ENCODE data around the gene TUBA1C. TPM values are rescaled to one million over a fixed set of nuclear protein-coding genes. Genes with fewer than 3 reads are reported as not detected.
A peak's percentile ranks its signal among the peaks of the same experiment; 100 is the strongest.

TUBA1C gene
- total RNA-seq, 2 donors from 2014 or later = 81.9 to 85.6 TPM

DNA sequence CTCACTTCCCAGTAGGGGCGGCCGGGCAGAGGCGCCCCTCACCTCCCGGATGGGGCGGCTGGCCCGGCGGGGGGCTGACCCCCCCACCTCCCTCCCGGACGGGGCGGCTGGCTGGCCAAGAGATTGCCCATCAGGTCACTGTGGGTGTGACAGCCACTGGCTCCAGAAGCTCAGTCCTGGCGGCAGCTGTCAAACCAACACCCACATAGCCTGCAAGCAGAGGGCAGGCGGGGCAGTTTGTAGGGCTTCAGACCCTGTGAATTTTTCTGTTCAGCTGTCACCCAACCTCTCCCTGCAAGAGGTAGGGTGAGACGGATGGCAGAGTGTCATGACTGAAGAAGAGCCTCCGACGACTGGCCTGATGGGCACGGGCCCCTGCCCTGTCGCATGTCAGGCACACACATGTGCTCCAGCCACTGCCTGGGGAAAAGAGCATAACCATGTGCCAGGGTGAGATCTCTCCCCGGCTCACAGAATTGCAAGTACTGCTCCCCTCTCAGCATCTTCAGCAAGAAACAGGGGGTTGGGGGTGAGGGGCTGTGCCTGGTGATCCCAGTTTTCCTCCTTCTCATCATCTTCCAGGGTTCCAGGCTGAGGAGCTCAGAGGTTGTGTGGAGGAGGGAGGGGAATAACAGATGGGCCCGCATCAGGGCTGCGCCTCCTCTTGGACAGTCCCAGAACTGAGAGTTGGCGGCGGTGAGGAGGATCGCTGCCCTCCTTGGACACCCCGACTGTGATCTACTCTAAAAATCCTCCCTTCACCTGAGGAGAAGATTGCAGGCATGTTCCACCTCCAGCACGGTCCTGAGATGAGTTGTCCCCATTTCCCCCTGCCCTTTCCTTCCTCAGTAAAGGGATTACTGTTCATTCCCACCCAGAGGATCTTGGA lies 18.9 kb downstream of the TUBA1C start:
- H3K4me1 ChIP-seq (replicated peaks) = no peaks in the 10 kb centered on the region
- DNase-seq (ENCODE audit: low spot score) = no peak
- no peak overlapping the region for H3K27ac ChIP-seq
- no peaks in the 10 kb centered on the region for H3K27me3 ChIP-seq (replicated peaks; ENCODE audit: insufficient read depth)
- H3K9me3 ChIP-seq = no peaks in the 10 kb centered on the region
- no peaks in the 10 kb centered on the region for H3K36me3 ChIP-seq
- intact Hi-C loops (cut with DNase I) = no loop called here
- TF ChIP-seq POLR2AphosphoS5 (IDR thresholded peaks at IDR 0.05) (no peak), POLR2A (IDR thresholded peaks at IDR 0.05) (no peak)
- TF ChIP-seq, protein P1, sequence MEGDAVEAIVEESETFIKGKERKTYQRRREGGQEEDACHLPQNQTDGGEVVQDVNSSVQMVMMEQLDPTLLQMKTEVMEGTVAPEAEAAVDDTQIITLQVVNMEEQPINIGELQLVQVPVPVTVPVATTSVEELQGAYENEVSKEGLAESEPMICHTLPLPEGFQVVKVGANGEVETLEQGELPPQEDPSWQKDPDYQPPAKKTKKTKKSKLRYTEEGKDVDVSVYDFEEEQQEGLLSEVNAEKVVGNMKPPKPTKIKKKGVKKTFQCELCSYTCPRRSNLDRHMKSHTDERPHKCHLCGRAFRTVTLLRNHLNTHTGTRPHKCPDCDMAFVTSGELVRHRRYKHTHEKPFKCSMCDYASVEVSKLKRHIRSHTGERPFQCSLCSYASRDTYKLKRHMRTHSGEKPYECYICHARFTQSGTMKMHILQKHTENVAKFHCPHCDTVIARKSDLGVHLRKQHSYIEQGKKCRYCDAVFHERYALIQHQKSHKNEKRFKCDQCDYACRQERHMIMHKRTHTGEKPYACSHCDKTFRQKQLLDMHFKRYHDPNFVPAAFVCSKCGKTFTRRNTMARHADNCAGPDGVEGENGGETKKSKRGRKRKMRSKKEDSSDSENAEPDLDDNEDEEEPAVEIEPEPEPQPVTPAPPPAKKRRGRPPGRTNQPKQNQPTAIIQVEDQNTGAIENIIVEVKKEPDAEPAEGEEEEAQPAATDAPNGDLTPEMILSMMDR (IDR thresholded peaks at IDR 0.05) = no peak
- H3K4me3 ChIP-seq = no peak overlapping the region
- WGBS = 89% methylated on average over 19 of the region's 25 CpGs

DNA sequence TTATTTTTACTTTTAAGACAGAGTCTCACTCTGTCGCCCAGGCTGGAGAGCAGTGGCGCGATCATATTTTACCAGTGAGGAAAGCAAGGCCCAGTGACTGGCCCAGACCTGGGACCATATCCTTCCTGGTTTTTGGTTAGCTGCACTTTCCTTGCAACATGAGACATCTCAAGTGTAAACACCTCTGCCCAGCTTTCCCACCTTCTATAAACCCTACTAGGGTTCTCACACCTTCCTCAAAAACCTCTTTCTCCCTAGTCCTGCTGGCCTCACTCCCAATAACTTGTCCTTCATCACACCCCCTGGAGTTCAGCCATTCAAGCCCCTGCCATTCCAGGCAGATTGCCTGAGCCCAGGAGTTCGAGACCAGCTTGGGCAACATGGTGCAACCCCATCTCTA lies 19.8 kb downstream of the TUBA1C start:
- H3K27me3 ChIP-seq (replicated peaks; ENCODE audit: insufficient read depth) = no peaks in the 10 kb centered on the region
- no peak overlapping the region for H3K4me3 ChIP-seq
- no peak overlapping the region for H3K27ac ChIP-seq
- TF ChIP-seq POLR2AphosphoS5 (IDR thresholded peaks at IDR 0.05) = no peak
- TF ChIP-seq POLR2A (IDR thresholded peaks at IDR 0.05) = no peak
- TF ChIP-seq, protein P1 (IDR thresholded peaks at IDR 0.05) = no peak
- intact Hi-C loops (cut with DNase I) = loop anchor here (5.0 kb wide), 1 partner anchor 228 kb away; no protein-coding TSS in a partner anchor
- H3K9me3 ChIP-seq = no peaks in the 10 kb centered on the region
- 90% methylated on average over 4 of the region's 4 CpGs for WGBS
- no peaks in the 10 kb centered on the region for H3K36me3 ChIP-seq
- H3K4me1 ChIP-seq (replicated peaks) = no peaks in the 10 kb centered on the region
- no peak for DNase-seq (ENCODE audit: low spot score)

DNA sequence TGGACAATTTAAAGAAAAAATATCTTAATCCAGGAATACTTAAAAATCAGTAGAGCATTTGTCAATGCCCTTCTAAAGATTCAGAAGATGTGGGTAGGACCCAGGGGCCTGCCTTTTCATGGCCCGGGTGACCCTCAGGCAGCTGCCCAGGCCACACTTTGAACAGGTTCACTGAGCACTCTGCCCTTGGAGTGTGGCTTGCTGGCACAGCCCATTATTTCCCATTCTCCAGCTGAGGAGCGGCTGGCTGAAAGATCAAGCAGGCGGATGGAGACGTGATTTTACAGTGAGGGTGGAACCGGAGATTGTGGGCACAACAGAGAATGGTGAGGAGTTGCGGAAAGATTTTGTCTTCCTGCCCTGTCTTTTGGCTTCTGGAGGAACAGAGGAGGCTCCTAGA lies 23.0 kb downstream of the TUBA1C start:
- WGBS = 57% methylated on average over 6 of the region's 6 CpGs
- DNase-seq (ENCODE audit: low spot score) = no peak
- H3K27me3 ChIP-seq (replicated peaks; ENCODE audit: insufficient read depth) = no peaks in the 10 kb centered on the region
- H3K4me3 ChIP-seq = no peak overlapping the region
- no peaks in the 10 kb centered on the region for H3K4me1 ChIP-seq (replicated peaks)
- no peak overlapping the region for H3K27ac ChIP-seq
- no peak for TF ChIP-seq POLR2A (IDR thresholded peaks at IDR 0.05)
- no peak for TF ChIP-seq POLR2AphosphoS5 (IDR thresholded peaks at IDR 0.05)
- TF ChIP-seq, protein P1 (IDR thresholded peaks at IDR 0.05) = no peak
- no peaks in the 10 kb centered on the region for H3K9me3 ChIP-seq
- intact Hi-C loops (cut with DNase I) = loop anchor here (5.0 kb wide), 1 partner anchor 224 kb away; no protein-coding TSS in a partner anchor
- H3K36me3 ChIP-seq = no peaks in the 10 kb centered on the region

DNA sequence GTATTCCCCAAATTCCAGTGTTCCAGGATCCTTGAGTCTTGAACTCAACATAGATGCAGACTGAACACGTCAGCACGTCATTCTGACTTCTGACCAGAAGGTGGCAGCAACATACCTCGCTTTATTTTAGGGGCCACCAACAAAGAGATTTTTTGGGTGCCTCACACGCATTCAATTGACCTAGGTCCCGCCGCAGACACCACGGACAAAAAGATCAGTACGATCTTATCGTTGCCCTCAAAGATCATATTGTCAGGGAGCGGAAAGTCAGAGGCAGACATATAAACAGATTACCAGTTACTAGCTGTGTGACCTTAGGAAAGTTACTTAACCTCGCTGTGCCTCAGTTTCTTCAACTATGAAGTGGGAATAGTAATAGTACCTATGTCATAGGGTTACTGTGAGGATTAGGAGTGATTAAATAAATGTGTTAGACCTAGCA lies 23.6 kb downstream of the TUBA1C start:
- DNase-seq (ENCODE audit: low spot score) = peak; percentile 34
- H3K4me1 ChIP-seq (replicated peaks) = no peaks in the 10 kb centered on the region
- 15% methylated on average over 11 of the region's 11 CpGs for WGBS
- H3K36me3 ChIP-seq = no peaks in the 10 kb centered on the region
- H3K4me3 ChIP-seq = no peak overlapping the region
- no peak overlapping the region for H3K27ac ChIP-seq
- intact Hi-C loops (cut with DNase I) = loop anchor here (5.0 kb wide), 1 partner anchor 224 kb away; no protein-coding TSS in a partner anchor
- no peaks in the 10 kb centered on the region for H3K9me3 ChIP-seq
- no peaks in the 10 kb centered on the region for H3K27me3 ChIP-seq (replicated peaks; ENCODE audit: insufficient read depth)
- TF ChIP-seq, protein P1 (IDR thresholded peaks at IDR 0.05) = peak; percentile 51 to 85 (median 77)
- no peak for TF ChIP-seq POLR2A (IDR thresholded peaks at IDR 0.05)
